ENCODE measurements around the gene MAP3K20. TPM values are rescaled to one million over a fixed set of nuclear protein-coding genes. Genes with fewer than 3 reads are reported as not detected.

MAP3K20 gene
- total RNA-seq, 5 donors from 2014 or later (not counting 1 experiment from before 2014, with no cell fraction given): 1.1 to 3.0 (median 1.4) TPM

DNA sequence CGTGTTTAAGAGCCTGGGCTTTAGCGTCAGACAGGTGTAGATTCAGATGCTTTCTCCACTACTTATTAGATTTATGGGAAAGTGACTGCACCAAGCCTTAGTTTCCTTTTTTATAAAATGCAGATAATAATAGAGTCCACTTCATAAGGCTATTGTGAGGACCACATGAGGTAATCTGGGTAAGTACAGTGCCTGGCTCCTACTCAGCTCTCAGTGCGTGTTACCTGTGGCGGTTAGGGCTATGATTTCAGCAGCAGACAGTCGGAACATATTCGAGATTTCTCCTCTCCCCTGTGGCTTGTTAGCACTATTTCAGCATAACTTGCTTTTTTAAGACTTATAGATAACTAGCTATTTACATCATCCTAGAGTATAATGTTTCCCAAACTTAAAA is 32.0 kb downstream of the MAP3K20 start:
- no peak overlapping the region for H3K4me3 Mint-ChIP-seq
- peaks cover 0 to 2% (median 0%) of the 10 kb centered on the region in 3 donors for H3K4me1 Mint-ChIP-seq
- DNase-seq (no peak), ATAC-seq (replicated peaks in 1 of 4) (no peak)
- H3K9me3 ChIP-seq: no peaks in the 10 kb centered on the region
- no peak overlapping the region for H3K27ac ChIP-seq (ENCODE audit: low read length)
- WGBS (ENCODE audit: insufficient coverage): no CpG with 5 or more reads among the region's 6 CpGs
- peaks cover 0 to 4% of the 10 kb centered on the region in 2 donors for H3K27me3 Mint-ChIP-seq
- H3K36me3 Mint-ChIP-seq: no peaks in the 10 kb centered on the region
- H3K4me3 ChIP-seq (ENCODE audit: control insufficient read depth in 1 of 2, extremely low read depth in 1 of 2, low read length in 1 of 2): no peak overlapping the region
- no peak overlapping the region for H3K27ac Mint-ChIP-seq
- no peaks in the 10 kb centered on the region for H3K27me3 ChIP-seq (replicated peaks in 1 of 2; ENCODE audit: control insufficient read depth in 2 of 2, extremely low read depth in 1 of 2, insufficient read depth in 2 of 2, low read length in 1 of 2)
- ChIA-PET POLR2A (no interaction called here), CTCF (no interaction called here)
- peaks cover 0 to 5% (median 0%) of the 10 kb centered on the region in 3 donors for H3K9me3 Mint-ChIP-seq
- H3K4me1 ChIP-seq (ENCODE audit: control insufficient read depth in 1 of 2, extremely low read depth in 1 of 2, insufficient read depth in 2 of 2, low read length in 2 of 2): peaks cover 0 to 2% of the 10 kb centered on the region in 2 experiments
- H3K36me3 ChIP-seq (ENCODE audit: control insufficient read depth in 2 of 2, extremely low read depth in 1 of 2, insufficient read depth in 1 of 2, low read length in 1 of 2): no peaks in the 10 kb centered on the region

DNA sequence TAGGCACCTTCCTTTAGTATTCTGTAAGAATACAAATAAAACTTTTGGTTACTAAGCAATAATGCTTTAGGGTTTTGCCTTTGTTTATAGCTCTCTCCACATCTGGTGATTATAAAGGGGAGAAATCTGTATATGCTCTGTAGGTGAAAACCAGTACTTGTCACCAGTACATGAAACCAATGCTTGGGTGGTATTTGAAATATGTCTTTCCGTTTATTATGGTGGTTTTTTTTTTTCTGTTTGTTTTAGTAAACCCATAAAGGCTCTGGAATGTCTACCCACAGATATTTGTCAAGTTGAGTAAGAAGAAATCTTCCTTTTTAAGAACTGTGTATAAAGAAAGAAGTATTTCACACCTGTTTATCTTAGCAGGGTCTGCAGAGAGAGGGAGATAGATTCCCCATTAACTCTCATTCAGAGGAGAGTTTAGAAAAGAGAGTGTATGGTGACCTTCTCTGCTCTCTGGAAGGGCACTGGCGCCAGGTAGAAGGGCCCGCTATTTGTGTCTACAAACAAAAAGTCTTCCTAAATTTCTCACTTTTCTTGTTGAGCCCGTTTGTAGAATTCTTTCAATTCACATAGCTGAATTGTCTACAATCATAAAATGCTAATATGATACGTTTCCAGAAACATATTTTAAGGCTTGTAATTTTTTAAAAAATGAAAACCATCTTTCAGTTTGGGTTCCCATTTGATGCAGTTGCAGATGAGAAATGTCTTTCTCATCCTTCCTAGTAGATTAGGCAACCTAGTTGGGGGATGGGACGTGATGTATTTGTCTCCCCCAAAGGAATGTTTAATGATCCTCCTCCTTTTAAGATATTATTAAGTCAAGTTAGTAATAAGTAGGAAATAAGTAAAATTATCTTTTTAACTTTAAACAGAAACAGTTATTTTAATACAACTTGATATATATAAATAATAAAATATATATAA is 33.9 kb downstream of the MAP3K20 start:
- Mint-ChIP-seq H3K9me3 (peaks cover 0 to 5% (median 0%) of the 10 kb centered on the region in 3 donors), H3K4me1 (no peaks in the 10 kb centered on the region), H3K27ac (no peak overlapping the region), H3K36me3 (no peaks in the 10 kb centered on the region), H3K4me3 (no peak overlapping the region), H3K27me3 (peaks cover 7 to 12% of the 10 kb centered on the region in 2 donors)
- no CpG with 5 or more reads among the region's 6 CpGs for WGBS (ENCODE audit: insufficient coverage)
- Histone ChIP-seq H3K4me3 (ENCODE audit: control insufficient read depth in 1 of 2, extremely low read depth in 1 of 2, low read length in 1 of 2) (no peak overlapping the region), H3K27me3 (replicated peaks in 1 of 2; ENCODE audit: control insufficient read depth in 2 of 2, extremely low read depth in 1 of 2, insufficient read depth in 2 of 2, low read length in 1 of 2) (no peaks in the 10 kb centered on the region), H3K27ac (ENCODE audit: low read length) (no peak overlapping the region), H3K9me3 (no peaks in the 10 kb centered on the region), H3K4me1 (ENCODE audit: control insufficient read depth in 1 of 2, extremely low read depth in 1 of 2, insufficient read depth in 2 of 2, low read length in 2 of 2) (no peaks in the 10 kb centered on the region), H3K36me3 (ENCODE audit: control insufficient read depth in 2 of 2, extremely low read depth in 1 of 2, insufficient read depth in 1 of 2, low read length in 1 of 2) (no peaks in the 10 kb centered on the region)
- no peak for ATAC-seq (replicated peaks in 1 of 4)
- ChIA-PET POLR2A (no interaction called here), CTCF (no interaction called here)
- no peak for DNase-seq

GRCh38 chr2:173117678-173118077 is 42.0 kb downstream of the MAP3K20 start:
- Mint-ChIP-seq H3K36me3 (no peaks in the 10 kb centered on the region), H3K27ac (no peak overlapping the region), H3K4me1 (no peaks in the 10 kb centered on the region), H3K27me3 (peaks cover 7 to 12% of the 10 kb centered on the region in 2 donors), H3K9me3 (no peaks in the 10 kb centered on the region), H3K4me3 (no peak overlapping the region)
- peaks cover 0 to 5% of the 10 kb centered on the region in 2 experiments for H3K27me3 ChIP-seq (replicated peaks in 1 of 2; ENCODE audit: control insufficient read depth in 2 of 2, extremely low read depth in 1 of 2, insufficient read depth in 2 of 2, low read length in 1 of 2)
- no peak overlapping the region for H3K27ac ChIP-seq (ENCODE audit: low read length)
- H3K9me3 ChIP-seq: no peaks in the 10 kb centered on the region
- DNase-seq: no peak
- ChIA-PET POLR2A (no interaction called here), CTCF (no interaction called here)
- ATAC-seq (replicated peaks in 1 of 4): no peak
- H3K4me1 ChIP-seq (ENCODE audit: control insufficient read depth in 1 of 2, extremely low read depth in 1 of 2, insufficient read depth in 2 of 2, low read length in 2 of 2): no peaks in the 10 kb centered on the region
- no peak overlapping the region for H3K4me3 ChIP-seq (ENCODE audit: control insufficient read depth in 1 of 2, extremely low read depth in 1 of 2, low read length in 1 of 2)
- H3K36me3 ChIP-seq (ENCODE audit: control insufficient read depth in 2 of 2, extremely low read depth in 1 of 2, insufficient read depth in 1 of 2, low read length in 1 of 2): no peaks in the 10 kb centered on the region

DNA sequence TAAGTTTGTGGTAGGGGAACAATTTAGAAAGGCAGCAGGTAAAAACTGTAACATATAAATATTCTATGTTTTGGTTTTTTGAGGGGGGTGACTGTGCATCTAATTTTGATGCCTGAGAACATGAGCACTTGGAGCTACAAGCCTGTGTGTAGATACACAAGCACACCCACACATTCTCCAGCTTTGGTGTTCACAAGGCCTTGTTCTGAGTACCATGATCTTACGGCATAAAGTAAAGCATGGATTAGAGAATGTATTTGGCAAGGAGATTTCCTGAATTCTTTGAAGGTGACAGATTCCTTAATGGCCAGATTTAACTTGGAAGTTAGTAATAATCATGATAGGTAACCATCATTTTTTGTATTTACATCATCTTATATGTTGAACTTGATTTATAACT is 42.7 kb downstream of the MAP3K20 start:
- Histone ChIP-seq H3K9me3 (no peaks in the 10 kb centered on the region), H3K27ac (ENCODE audit: low read length) (no peak overlapping the region), H3K36me3 (ENCODE audit: control insufficient read depth in 2 of 2, extremely low read depth in 1 of 2, insufficient read depth in 1 of 2, low read length in 1 of 2) (no peaks in the 10 kb centered on the region), H3K4me3 (ENCODE audit: control insufficient read depth in 1 of 2, extremely low read depth in 1 of 2, low read length in 1 of 2) (no peak overlapping the region), H3K27me3 (replicated peaks in 1 of 2; ENCODE audit: control insufficient read depth in 2 of 2, extremely low read depth in 1 of 2, insufficient read depth in 2 of 2, low read length in 1 of 2) (peaks cover 0 to 5% of the 10 kb centered on the region in 2 experiments), H3K4me1 (ENCODE audit: control insufficient read depth in 1 of 2, extremely low read depth in 1 of 2, insufficient read depth in 2 of 2, low read length in 2 of 2) (no peaks in the 10 kb centered on the region)
- no peaks in the 10 kb centered on the region for H3K36me3 Mint-ChIP-seq
- no CpG with 5 or more reads among the region's 1 CpG for WGBS (ENCODE audit: insufficient coverage)
- no peak overlapping the region for H3K4me3 Mint-ChIP-seq
- ChIA-PET CTCF (no interaction called here), POLR2A (no interaction called here)
- no peaks in the 10 kb centered on the region for H3K9me3 Mint-ChIP-seq
- H3K27ac Mint-ChIP-seq: no peak overlapping the region
- DNase-seq (no peak), ATAC-seq (replicated peaks in 1 of 4) (no peak)
- peaks cover under 1 to 5% of the 10 kb centered on the region in 2 donors for H3K27me3 Mint-ChIP-seq
- H3K4me1 Mint-ChIP-seq: no peaks in the 10 kb centered on the region

DNA sequence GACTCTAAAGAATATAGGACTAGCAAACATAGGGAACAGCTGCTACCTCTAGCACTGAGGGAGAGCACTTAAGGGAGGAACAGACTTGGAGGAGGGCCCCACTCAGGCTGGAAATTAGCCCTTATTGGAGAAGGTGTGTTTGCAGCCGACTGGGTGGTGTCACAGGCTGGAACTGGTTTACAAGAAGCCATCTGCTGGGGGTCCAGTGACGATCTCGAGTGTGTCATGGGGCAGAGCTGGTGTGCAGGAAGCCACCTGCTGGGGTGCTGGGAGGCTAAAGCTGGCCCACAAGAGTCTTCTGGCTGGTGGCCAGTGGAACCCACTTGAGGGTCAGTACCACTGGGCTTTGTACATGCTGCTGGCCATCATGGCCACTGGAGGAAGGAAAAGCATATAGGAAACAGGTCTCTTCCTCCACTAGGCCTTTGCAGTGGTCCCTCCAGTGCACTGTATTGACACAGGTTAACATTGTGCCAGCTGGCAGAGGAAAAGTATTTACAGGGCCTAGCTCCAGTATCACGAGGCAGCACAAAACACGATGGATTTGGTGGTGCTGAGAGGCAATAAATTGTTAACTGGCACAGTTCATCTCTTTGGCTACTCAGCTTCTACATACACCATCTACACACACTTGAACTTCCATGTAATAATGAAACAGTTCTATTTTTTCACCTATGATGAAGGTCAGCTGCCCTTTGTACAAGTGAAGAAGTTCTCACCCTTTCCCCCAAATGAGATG is 43.6 kb downstream of the MAP3K20 start:
- Histone ChIP-seq H3K27me3 (replicated peaks in 1 of 2; ENCODE audit: control insufficient read depth in 2 of 2, extremely low read depth in 1 of 2, insufficient read depth in 2 of 2, low read length in 1 of 2) (peaks cover 0 to 5% of the 10 kb centered on the region in 2 experiments), H3K4me1 (ENCODE audit: control insufficient read depth in 1 of 2, extremely low read depth in 1 of 2, insufficient read depth in 2 of 2, low read length in 2 of 2) (no peaks in the 10 kb centered on the region), H3K36me3 (ENCODE audit: control insufficient read depth in 2 of 2, extremely low read depth in 1 of 2, insufficient read depth in 1 of 2, low read length in 1 of 2) (no peaks in the 10 kb centered on the region), H3K4me3 (ENCODE audit: control insufficient read depth in 1 of 2, extremely low read depth in 1 of 2, low read length in 1 of 2) (no peak overlapping the region), H3K27ac (ENCODE audit: low read length) (no peak overlapping the region), H3K9me3 (no peaks in the 10 kb centered on the region)
- Mint-ChIP-seq H3K9me3 (no peaks in the 10 kb centered on the region), H3K27ac (no peak overlapping the region), H3K4me1 (no peaks in the 10 kb centered on the region), H3K27me3 (peaks cover 0 to 5% of the 10 kb centered on the region in 2 donors), H3K4me3 (no peak overlapping the region), H3K36me3 (no peaks in the 10 kb centered on the region)
- DNase-seq (no peak), ATAC-seq (replicated peaks in 1 of 4) (no peak)
- 74% methylated on average over 4 of the region's 5 CpGs for WGBS (ENCODE audit: insufficient coverage)
- POLR2A ChIA-PET: no interaction called here
- CTCF ChIA-PET: no interaction called here

DNA sequence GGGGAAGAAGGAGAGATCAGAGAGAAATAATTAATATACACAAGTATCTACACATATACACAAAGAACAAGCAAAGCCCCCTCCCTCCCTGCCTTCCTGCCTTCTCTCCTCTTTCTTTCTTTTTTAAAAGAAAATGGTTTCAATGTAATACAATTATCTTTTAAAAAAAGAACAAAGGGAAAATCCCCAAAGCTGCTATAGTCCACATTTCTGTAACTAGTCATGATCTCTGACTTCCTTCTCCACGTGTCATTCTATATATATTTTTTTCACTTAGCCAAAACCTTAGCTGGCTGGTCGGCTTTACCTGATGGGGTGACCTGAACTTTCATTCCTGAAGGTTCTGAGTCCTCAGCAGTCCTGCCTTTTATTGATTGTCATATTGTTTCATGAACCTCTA is 44.3 kb downstream of the MAP3K20 start:
- H3K9me3 ChIP-seq: no peaks in the 10 kb centered on the region
- no peaks in the 10 kb centered on the region for H3K9me3 Mint-ChIP-seq
- H3K27ac ChIP-seq (ENCODE audit: low read length): no peak overlapping the region
- H3K4me3 Mint-ChIP-seq: no peak overlapping the region
- CTCF ChIA-PET: no interaction called here
- DNase-seq: no peak
- H3K27ac Mint-ChIP-seq: no peak overlapping the region
- POLR2A ChIA-PET: no interaction called here
- H3K36me3 ChIP-seq (ENCODE audit: control insufficient read depth in 2 of 2, extremely low read depth in 1 of 2, insufficient read depth in 1 of 2, low read length in 1 of 2): no peaks in the 10 kb centered on the region
- peaks cover 0 to 5% of the 10 kb centered on the region in 2 experiments for H3K27me3 ChIP-seq (replicated peaks in 1 of 2; ENCODE audit: control insufficient read depth in 2 of 2, extremely low read depth in 1 of 2, insufficient read depth in 2 of 2, low read length in 1 of 2)
- no peak for ATAC-seq (replicated peaks in 1 of 4)
- peaks cover 0 to 3% of the 10 kb centered on the region in 2 donors for H3K27me3 Mint-ChIP-seq
- H3K4me3 ChIP-seq (ENCODE audit: control insufficient read depth in 1 of 2, extremely low read depth in 1 of 2, low read length in 1 of 2): no peak overlapping the region
- no peaks in the 10 kb centered on the region for H3K4me1 ChIP-seq (ENCODE audit: control insufficient read depth in 1 of 2, extremely low read depth in 1 of 2, insufficient read depth in 2 of 2, low read length in 2 of 2)
- no peaks in the 10 kb centered on the region for H3K36me3 Mint-ChIP-seq
- H3K4me1 Mint-ChIP-seq: no peaks in the 10 kb centered on the region
- 44% methylated on average over 1 of the region's 2 CpGs for WGBS (ENCODE audit: insufficient coverage)
